ENCODE results near the gene C17orf113. TPM values are rescaled to one million over a fixed set of nuclear protein-coding genes. Genes with fewer than 3 reads are reported as not detected.

Gene C17orf113
- total RNA-seq, 4 donors from 2014 or later, result 0.60 to 2.3 (median 1.4) TPM

GRCh38 chr17:42078396-42079043 lies 28.1 kb upstream of the C17orf113 start:
- no peaks in the 10 kb centered on the region for H3K9me3 ChIP-seq
- 64% methylated on average over 8 of the region's 8 CpGs for WGBS

GRCh38 chr17:42077755-42078154 lies 27.4 kb upstream of the C17orf113 start:
- 91% methylated on average over 4 of the region's 5 CpGs for WGBS
- TF ChIP-seq POLR2AphosphoS5 (IDR thresholded peaks at IDR 0.05), result no peak

More at GRCh38 chr17:42078396-42079043, 28.1 kb upstream of the C17orf113 start:
- no peak for DNase-seq (ENCODE audit: low spot score in 2 of 2)
- no peak overlapping the region for H3K27ac ChIP-seq
- no peaks in the 10 kb centered on the region for H3K27me3 ChIP-seq
- no peaks in the 10 kb centered on the region for H3K36me3 ChIP-seq
- H3K4me1 ChIP-seq, result no peaks in the 10 kb centered on the region
- no peak for TF ChIP-seq POLR2AphosphoS5 (IDR thresholded peaks at IDR 0.05)
- TF ChIP-seq POLR2A (IDR thresholded peaks at IDR 0.05), result no peak
- no peak for TF ChIP-seq EP300 (IDR thresholded peaks at IDR 0.05)
- no peak for TF ChIP-seq CTCF (IDR thresholded peaks at IDR 0.05)
- no peak overlapping the region for H3K4me3 ChIP-seq

GRCh38 chr17:42076797-42077559 lies 26.6 kb upstream of the C17orf113 start:
- Histone ChIP-seq H3K36me3 (no peaks in the 10 kb centered on the region), H3K4me3 (no peak overlapping the region), H3K4me1 (peaks cover 8% of the 10 kb centered on the region), H3K27ac (no peak overlapping the region), H3K27me3 (peaks cover 9% of the 10 kb centered on the region), H3K9me3 (no peaks in the 10 kb centered on the region)
- 94% methylated on average over 4 of the region's 4 CpGs for WGBS
- no peak for DNase-seq (ENCODE audit: low spot score in 2 of 2)
- TF ChIP-seq POLR2AphosphoS5 (IDR thresholded peaks at IDR 0.05) (no peak), EP300 (IDR thresholded peaks at IDR 0.05) (no peak), POLR2A (IDR thresholded peaks at IDR 0.05) (no peak), CTCF (IDR thresholded peaks at IDR 0.05) (no peak)

More at GRCh38 chr17:42077755-42078154, 27.4 kb upstream of the C17orf113 start:
- peaks cover 1% of the 10 kb centered on the region for H3K27me3 ChIP-seq
- no peak overlapping the region for H3K4me3 ChIP-seq
- peaks cover under 1% of the 10 kb centered on the region for H3K4me1 ChIP-seq
- H3K27ac ChIP-seq, result no peak overlapping the region
- DNase-seq (ENCODE audit: low spot score in 2 of 2), result no peak
- no peaks in the 10 kb centered on the region for H3K36me3 ChIP-seq
- no peaks in the 10 kb centered on the region for H3K9me3 ChIP-seq

GRCh38 chr17:42075789-42076188 lies 25.4 kb upstream of the C17orf113 start:
- peaks cover 9% of the 10 kb centered on the region for H3K4me1 ChIP-seq
- H3K27ac ChIP-seq, result no peak overlapping the region
- H3K9me3 ChIP-seq, result no peaks in the 10 kb centered on the region
- H3K27me3 ChIP-seq, result peaks cover 17% of the 10 kb centered on the region
- H3K36me3 ChIP-seq, result no peaks in the 10 kb centered on the region
- TF ChIP-seq POLR2AphosphoS5 (IDR thresholded peaks at IDR 0.05), result no peak
- no peak for TF ChIP-seq CTCF (IDR thresholded peaks at IDR 0.05)
- no peak for TF ChIP-seq EP300 (IDR thresholded peaks at IDR 0.05)
- TF ChIP-seq POLR2A (IDR thresholded peaks at IDR 0.05), result no peak
- H3K4me3 ChIP-seq, result no peak overlapping the region
- WGBS, result 79% methylated on average over 6 of the region's 6 CpGs
- no peak for DNase-seq (ENCODE audit: low spot score in 2 of 2)

- H3K27me3 ChIP-seq, result peaks cover 17% of the 10 kb centered on the region
- H3K27ac ChIP-seq, result no peak overlapping the region
- no peak for TF ChIP-seq POLR2A (IDR thresholded peaks at IDR 0.05)
- TF ChIP-seq POLR2AphosphoS5 (IDR thresholded peaks at IDR 0.05), result no peak
- TF ChIP-seq CTCF (IDR thresholded peaks at IDR 0.05), result no peak
- TF ChIP-seq EP300 (IDR thresholded peaks at IDR 0.05), result no peak
- whole genome bisulfite sequencing, result 68% methylated on average over 15 of the region's 67 CpGs
- DNase-seq (ENCODE audit: low spot score in 2 of 2), result no peak
- H3K4me3 ChIP-seq, result peak overlapping the region; percentile 41
- H3K4me1 ChIP-seq, result peaks cover 12% of the 10 kb centered on the region
- no peaks in the 10 kb centered on the region for H3K36me3 ChIP-seq
- H3K9me3 ChIP-seq, result no peaks in the 10 kb centered on the region
These were observed 22.2 kb upstream of the C17orf113 start for GRCh38 chr17:42072323-42073187.

Data from suprapubic skin (tissue), 4 donors.